H9 (cell line): ENCODE data around the gene PARP16. TPM values are rescaled to one million over a fixed set of nuclear protein-coding genes. Genes with fewer than 3 reads are reported as not detected.

ENCODE experiments used
- DNase-seq: peaks from one replicate; pipeline ENCODE4 v3.0.0-alpha.2; 2017
- H2AFZ ChIP-seq: one replicate; pipeline ENCODE4 v1.6.1; 2013; ENCODE audit warnings: mild to moderate bottlenecking, low read length, control low read depth, moderate library complexity
- H2AK5ac ChIP-seq: 2 replicates; pipeline ENCODE4 v1.6.1; 2013; ENCODE audit warnings: low read length, control low read depth, mixed read lengths; ENCODE audit not compliant: insufficient read length
- H2BK120ac ChIP-seq: one replicate; pipeline ENCODE4 v1.6.1; 2013; ENCODE audit warnings: low read depth, mild to moderate bottlenecking, low read length, control low read depth, inconsistent platforms; ENCODE audit not compliant: poor library complexity, severe bottlenecking
- H2BK12ac ChIP-seq: 2 replicates; pipeline ENCODE4 v1.6.1; 2013; ENCODE audit warnings: low read length, control low read depth, mixed read lengths, low read depth; ENCODE audit not compliant: insufficient read length
- H2BK15ac ChIP-seq: 2 replicates; pipeline ENCODE4 v1.6.1; 2013; ENCODE audit warnings: low read depth, low read length, control low read depth
- H2BK20ac ChIP-seq: one replicate; pipeline ENCODE4 v1.6.1; 2013; ENCODE audit warnings: low read depth, mild to moderate bottlenecking, low read length, control low read depth, inconsistent platforms; ENCODE audit not compliant: poor library complexity, severe bottlenecking
- H2BK5ac ChIP-seq: 2 replicates; pipeline ENCODE4 v1.6.1; 2013; ENCODE audit warnings: low read length, control low read depth, mixed read lengths; ENCODE audit not compliant: insufficient read length
- H3K14ac ChIP-seq: 2 replicates; pipeline ENCODE4 v1.6.1; 2013; ENCODE audit warnings: low read length, control low read depth; ENCODE audit not compliant: insufficient read depth
- H3K18ac ChIP-seq: 2 replicates; pipeline ENCODE4 v1.6.1; 2013; ENCODE audit warnings: low read depth, mild to moderate bottlenecking, mixed read lengths, low read length, control low read depth; ENCODE audit not compliant: insufficient read length
- H3K23ac ChIP-seq: 2 replicates; pipeline ENCODE4 v1.6.1; 2013; ENCODE audit warnings: low read length, control low read depth, mixed read lengths, low read depth; ENCODE audit not compliant: insufficient read length
- H3K23me2 ChIP-seq: 2 replicates; pipeline ENCODE4 v1.6.1; 2013; ENCODE audit warnings: low read depth, mild to moderate bottlenecking, mixed read lengths, low read length, control low read depth; ENCODE audit not compliant: insufficient read length, poor library complexity, severe bottlenecking
- H3K27ac ChIP-seq: 2 replicates; pipeline ENCODE4 v1.5.1; 2013; ENCODE audit warnings: low read length, control low read depth, mixed read lengths, low read depth; ENCODE audit not compliant: insufficient read length
- H3K27me3 ChIP-seq: 2 replicates; pipeline ENCODE4 v1.6.1; 2013; ENCODE audit warnings: low read length, control low read depth, inconsistent platforms; ENCODE audit not compliant: insufficient read depth
- H3K4ac ChIP-seq: 2 replicates; pipeline ENCODE4 v1.6.1; 2013; ENCODE audit warnings: low read depth, mild to moderate bottlenecking, control low read depth, inconsistent platforms, low read length, moderate library complexity
- H3K4me1 ChIP-seq: 2 replicates; pipeline ENCODE4 v1.6.1; 2013; ENCODE audit warnings: low read length, control low read depth, inconsistent platforms; ENCODE audit not compliant: insufficient read depth
- H3K4me2 ChIP-seq: 2 replicates; pipeline ENCODE4 v1.6.1; 2013; ENCODE audit warnings: low read length, control low read depth, mixed read lengths; ENCODE audit not compliant: insufficient read length, insufficient read depth
- H3K56ac ChIP-seq: 2 replicates; pipeline ENCODE4 v1.6.1; 2013; ENCODE audit warnings: low read depth, mild to moderate bottlenecking, mixed read lengths, low read length, control low read depth; ENCODE audit not compliant: insufficient read length
- H3K79me1 ChIP-seq: 2 replicates; pipeline ENCODE4 v1.6.1; 2013; ENCODE audit warnings: low read depth, mild to moderate bottlenecking, moderate library complexity, low read length, control low read depth, inconsistent platforms; ENCODE audit not compliant: insufficient read depth, poor library complexity, severe bottlenecking
- H3K79me2 ChIP-seq: 2 replicates; pipeline ENCODE4 v1.6.1; 2013; ENCODE audit warnings: low read length, control low read depth, inconsistent platforms; ENCODE audit not compliant: insufficient read depth
- H3K9ac ChIP-seq: 2 replicates; pipeline ENCODE4 v1.6.1; 2013; ENCODE audit warnings: low read length, control low read depth, mixed read lengths; ENCODE audit not compliant: insufficient read length; ENCODE audit errors: extremely low read depth
- H3K9me3 ChIP-seq: one replicate; pipeline ENCODE4 v1.6.1; 2013; ENCODE audit warnings: low read depth, low read length, inconsistent platforms; ENCODE audit not compliant: control insufficient read depth
- H3T11ph ChIP-seq: one replicate; pipeline ENCODE4 v1.6.1; 2013; ENCODE audit warnings: mild to moderate bottlenecking, low read length, control low read depth, inconsistent platforms
- H4K20me1 ChIP-seq: one replicate; pipeline ENCODE4 v1.6.1; 2013; ENCODE audit not compliant: control insufficient read depth, insufficient read length, insufficient read depth
- H4K5ac ChIP-seq: 2 replicates; pipeline ENCODE4 v1.6.1; 2013; ENCODE audit warnings: low read depth, mild to moderate bottlenecking, mixed read lengths, low read length, control low read depth; ENCODE audit not compliant: insufficient read length
- H4K8ac ChIP-seq: replicated peaks from 2 replicates; pipeline ENCODE4 v1.6.1; 2013; ENCODE audit warnings: low read length, control low read depth, mixed read lengths, low read depth; ENCODE audit not compliant: insufficient read length
- H4K91ac ChIP-seq: 2 replicates; pipeline ENCODE4 v1.6.1; 2013; ENCODE audit warnings: low read depth, mild to moderate bottlenecking, moderate library complexity, mixed read lengths, low read length, control low read depth; ENCODE audit not compliant: insufficient read length
- H3K27ac Mint-ChIP-seq, 3 experiments: 2 replicates in 2 of 3; 3 replicates in 1 of 3; pipeline ENCODE4 v1.8.0; 2020 to 2021; ENCODE audit warnings: mixed read lengths in 3 of 3, mild to moderate bottlenecking in 1 of 3, moderate library complexity in 1 of 3
- H3K27me3 Mint-ChIP-seq: 2 replicates; pipeline ENCODE4 v1.8.0; 2021; ENCODE audit warnings: low read depth, mild to moderate bottlenecking, moderate library complexity, mixed read lengths
- H3K36me3 Mint-ChIP-seq, 3 experiments: 2 replicates in 2 of 3; 3 replicates in 1 of 3; pipeline ENCODE4 v1.8.0; 2020 to 2021; ENCODE audit warnings: low read depth in 3 of 3, mixed read lengths in 3 of 3; ENCODE audit not compliant: insufficient read depth in 1 of 3
- H3K4me1 Mint-ChIP-seq, 2 experiments: 2 replicates each; pipeline ENCODE4 v1.8.0; 2020; ENCODE audit warnings: mixed read lengths in 2 of 2
- H3K4me3 Mint-ChIP-seq, 2 experiments: 2 replicates in 1 of 2; 3 replicates in 1 of 2; pipeline ENCODE4 v1.8.0; 2020 to 2021; ENCODE audit warnings: mild to moderate bottlenecking in 2 of 2, mixed read lengths in 2 of 2, moderate library complexity in 1 of 2
- H3K9me3 Mint-ChIP-seq, 2 experiments: 2 replicates in 1 of 2; 3 replicates in 1 of 2; pipeline ENCODE4 v1.8.0; 2020; ENCODE audit warnings: mild to moderate bottlenecking in 2 of 2, mixed read lengths in 2 of 2, moderate library complexity in 1 of 2
- CTCF ChIP-seq: fragments of 200-600 bp; sonication (generic); conservative IDR thresholded peaks from 3 replicates; pipeline ENCODE4 v1.8.0; 2021; ENCODE audit warnings: antibody characterized with exemption, mild to moderate bottlenecking
- total RNA-seq: library from RNA; stranded (reverse); gene quantifications from 2 replicates; pipeline ENCODE4 v1.2.1, GENCODE V29; 2021

PARP16 gene
- total RNA-seq, 1 experiment from 2014 or later = 3.9 TPM

- H2BK120ac ChIP-seq = no peak overlapping the region
- H3K4me1 Mint-ChIP-seq = peaks cover 10 to 16% of the 10 kb centered on the region in 2 experiments
- H3K27ac ChIP-seq = no peak overlapping the region
- H3K27me3 ChIP-seq = no peaks in the 10 kb centered on the region
- no peak overlapping the region for H3T11ph ChIP-seq
- no peaks in the 10 kb centered on the region for H3K23me2 ChIP-seq
- H2AK5ac ChIP-seq = no peak overlapping the region
- H3K79me1 ChIP-seq = no peaks in the 10 kb centered on the region
- no peak overlapping the region for H2BK20ac ChIP-seq
- no peak overlapping the region for H2AFZ ChIP-seq
- H3K14ac ChIP-seq = no peak overlapping the region
- no peak overlapping the region for H3K4me2 ChIP-seq
- no peak overlapping the region for H3K27ac Mint-ChIP-seq
- no peak overlapping the region for H3K9ac ChIP-seq
- no peak for TF ChIP-seq CTCF
- no peak overlapping the region for H4K8ac ChIP-seq
- H4K20me1 ChIP-seq = no peaks in the 10 kb centered on the region
- no peak overlapping the region for H2BK12ac ChIP-seq
- H3K9me3 ChIP-seq = no peaks in the 10 kb centered on the region
- H3K27me3 Mint-ChIP-seq = peaks cover 1% of the 10 kb centered on the region
- no peaks in the 10 kb centered on the region for H3K4me1 ChIP-seq
- no peaks in the 10 kb centered on the region for H3K9me3 Mint-ChIP-seq
- H2BK15ac ChIP-seq = no peak overlapping the region
- H4K5ac ChIP-seq = no peak overlapping the region
- no peak overlapping the region for H2BK5ac ChIP-seq
- H3K23ac ChIP-seq = no peak overlapping the region
- no peak for DNase-seq
- no peaks in the 10 kb centered on the region; a peak in 1 of 7 replicates for H3K36me3 Mint-ChIP-seq
- H3K18ac ChIP-seq = no peak overlapping the region
- H4K91ac ChIP-seq = no peak overlapping the region
- no peak overlapping the region for H3K4ac ChIP-seq
- no peaks in the 10 kb centered on the region for H3K79me2 ChIP-seq
- no peak overlapping the region for H3K4me3 Mint-ChIP-seq
- no peak overlapping the region for H3K56ac ChIP-seq
These were observed 71.2 kb downstream of the PARP16 start for GRCh38 chr15:65215496-65215895.
